ENCODE data around the gene PER1. TPM values are rescaled to one million over a fixed set of nuclear protein-coding genes. Genes with fewer than 3 reads are reported as not detected.
A peak's percentile ranks its signal among the peaks of the same experiment; 100 is the strongest.

Gene PER1
- total and polyA plus RNA-seq, 2 of the 13 experiments (the other 11 are each of a cell fraction or from before 2014, with no cell fraction given): 2.6 to 3.6 TPM

DNA sequence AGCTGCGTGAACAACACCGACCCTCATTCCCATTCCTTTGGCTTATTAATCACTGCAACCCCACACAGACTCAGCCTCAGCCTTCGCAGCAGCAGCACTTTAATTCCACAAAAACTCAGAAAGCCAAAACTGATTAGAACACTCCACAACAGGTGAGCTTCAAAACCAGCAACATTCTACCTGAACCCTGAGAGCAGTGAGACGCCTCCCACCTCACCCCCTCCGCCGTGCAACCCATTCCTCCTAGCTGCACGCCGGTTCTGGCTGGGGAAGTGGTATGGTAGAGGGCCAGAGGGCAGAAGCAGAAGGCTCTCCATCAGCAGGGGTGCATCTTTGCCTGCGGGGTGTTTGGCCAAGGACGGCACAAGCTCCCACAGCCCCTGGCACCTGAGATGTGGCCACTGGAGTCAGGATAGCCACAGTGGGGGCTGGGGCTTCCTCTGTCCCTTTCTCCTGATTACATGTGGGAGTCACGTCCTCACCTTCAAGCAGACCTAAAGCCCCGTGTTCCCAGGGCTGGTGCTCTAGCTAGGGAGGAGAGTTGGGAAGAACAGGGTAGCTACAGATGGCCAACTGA lies 36.1 kb upstream of the PER1 start (continued):
- TF ChIP-seq ZNF687 (CRISPR knock-in tag; IDR thresholded peaks at IDR 0.05) (peak; percentile 0; the same call in 1 of the 2 replicates), TBX2 (CRISPR knock-in tag; IDR thresholded peaks at IDR 0.05; ENCODE audit: borderline replicate concordance) (0 out of 2 replicates have a peak, but pooled peaks have one; percentile 3), CHD4 (IDR thresholded peaks at IDR 0.05; ENCODE audit: borderline replicate concordance, low read length) (no peak), ZNF121 (CRISPR knock-in tag; IDR thresholded peaks at IDR 0.05) (no peak), NR2F6 (IDR thresholded peaks at IDR 0.05) (no peak), NR2F6 (CRISPR knock-in tag; IDR thresholded peaks at IDR 0.05) (no peak), MED8 (CRISPR knock-in tag; IDR thresholded peaks at IDR 0.05; ENCODE audit: insufficient replicate concordance) (no peak), SKIL (CRISPR knock-in tag; IDR thresholded peaks at IDR 0.05; ENCODE audit: borderline replicate concordance) (0 out of 2 replicates have a peak, but pooled peaks have one; percentile 32), WIZ (CRISPR knock-in tag; IDR thresholded peaks at IDR 0.05) (no peak), DNMT1 (CRISPR knock-in tag; IDR thresholded peaks at IDR 0.05) (no peak), POGZ (CRISPR knock-in tag; IDR thresholded peaks at IDR 0.05) (no peak), CREM (IDR thresholded peaks at IDR 0.05) (no peak), CREM (CRISPR knock-in tag; IDR thresholded peaks at IDR 0.05) (no peak)
- TF ChIP-seq, protein P1, sequence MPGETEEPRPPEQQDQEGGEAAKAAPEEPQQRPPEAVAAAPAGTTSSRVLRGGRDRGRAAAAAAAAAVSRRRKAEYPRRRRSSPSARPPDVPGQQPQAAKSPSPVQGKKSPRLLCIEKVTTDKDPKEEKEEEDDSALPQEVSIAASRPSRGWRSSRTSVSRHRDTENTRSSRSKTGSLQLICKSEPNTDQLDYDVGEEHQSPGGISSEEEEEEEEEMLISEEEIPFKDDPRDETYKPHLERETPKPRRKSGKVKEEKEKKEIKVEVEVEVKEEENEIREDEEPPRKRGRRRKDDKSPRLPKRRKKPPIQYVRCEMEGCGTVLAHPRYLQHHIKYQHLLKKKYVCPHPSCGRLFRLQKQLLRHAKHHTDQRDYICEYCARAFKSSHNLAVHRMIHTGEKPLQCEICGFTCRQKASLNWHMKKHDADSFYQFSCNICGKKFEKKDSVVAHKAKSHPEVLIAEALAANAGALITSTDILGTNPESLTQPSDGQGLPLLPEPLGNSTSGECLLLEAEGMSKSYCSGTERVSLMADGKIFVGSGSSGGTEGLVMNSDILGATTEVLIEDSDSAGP (CRISPR knock-in tag; IDR thresholded peaks at IDR 0.05; ENCODE audit: borderline replicate concordance): no peak

Measured in HepG2 (cell line).